NCI-H524 treated with DMSO at 0.1 percent for 48 hours (cell line): ENCODE results near the gene IFT43.
"Not testable (repeated sequence)": the region's sequence is repeated elsewhere in the genome, so short reads cannot be mapped to it uniquely, and the experiment has no call there.

Experiments used
- DNase-seq: peaks from one replicate; lab custom pipeline; 2025; lab: John Stamatoyannopoulos, UW

The IFT43 gene

GRCh38 chr14:75980856-75981255 is 4.7 kb upstream of the IFT43 start:
- DNase-seq, result no peak

DNA sequence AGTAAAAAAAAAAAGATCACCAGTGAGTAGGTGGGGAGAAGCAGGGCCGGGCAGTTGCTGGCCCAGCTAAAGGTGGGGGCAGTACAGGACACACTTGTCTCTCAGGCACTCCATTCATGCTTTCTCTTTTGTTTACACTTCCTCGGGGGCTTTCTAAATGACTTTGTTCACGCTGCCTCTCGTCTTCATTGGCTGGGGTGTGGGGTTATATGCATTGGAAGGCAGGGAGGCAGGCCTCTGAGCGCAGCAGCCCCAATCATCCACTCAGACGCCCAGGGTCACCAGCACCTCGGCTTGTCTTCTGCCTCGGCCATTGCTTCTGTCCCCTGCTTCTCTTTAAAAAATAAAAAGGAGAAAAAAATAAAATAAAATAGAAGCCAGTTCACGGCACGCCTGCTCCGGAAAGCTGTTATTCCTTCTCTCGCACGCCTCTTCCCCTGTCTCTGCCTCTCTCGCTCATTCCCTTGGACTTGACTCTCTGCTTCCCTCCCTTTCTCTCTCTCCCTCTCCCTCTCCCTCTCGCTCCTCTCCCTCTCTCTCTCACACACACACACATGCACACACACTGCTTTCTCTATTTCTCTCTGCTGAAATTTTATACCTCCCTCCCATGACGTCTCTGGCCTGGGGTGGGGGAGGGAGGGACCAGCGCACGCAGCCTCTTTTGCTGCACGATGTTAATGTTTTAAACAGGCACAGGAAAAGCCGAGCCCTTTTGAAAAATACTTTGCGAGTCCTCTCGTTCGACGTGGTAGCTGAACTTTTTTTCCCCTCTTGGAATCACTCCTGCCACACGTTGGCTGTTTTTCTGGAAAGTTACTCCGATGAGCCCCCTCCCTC is 3.9 kb upstream of the IFT43 start, which contains the start of gene TGFB3:
TGFB3 (minus strand) TSS at position 570 of the 840 bp plus-strand sequence. CDS start 1,102 bp downstream, outside the sequence.
- DNase-seq, result peak; percentile 70

DNA sequence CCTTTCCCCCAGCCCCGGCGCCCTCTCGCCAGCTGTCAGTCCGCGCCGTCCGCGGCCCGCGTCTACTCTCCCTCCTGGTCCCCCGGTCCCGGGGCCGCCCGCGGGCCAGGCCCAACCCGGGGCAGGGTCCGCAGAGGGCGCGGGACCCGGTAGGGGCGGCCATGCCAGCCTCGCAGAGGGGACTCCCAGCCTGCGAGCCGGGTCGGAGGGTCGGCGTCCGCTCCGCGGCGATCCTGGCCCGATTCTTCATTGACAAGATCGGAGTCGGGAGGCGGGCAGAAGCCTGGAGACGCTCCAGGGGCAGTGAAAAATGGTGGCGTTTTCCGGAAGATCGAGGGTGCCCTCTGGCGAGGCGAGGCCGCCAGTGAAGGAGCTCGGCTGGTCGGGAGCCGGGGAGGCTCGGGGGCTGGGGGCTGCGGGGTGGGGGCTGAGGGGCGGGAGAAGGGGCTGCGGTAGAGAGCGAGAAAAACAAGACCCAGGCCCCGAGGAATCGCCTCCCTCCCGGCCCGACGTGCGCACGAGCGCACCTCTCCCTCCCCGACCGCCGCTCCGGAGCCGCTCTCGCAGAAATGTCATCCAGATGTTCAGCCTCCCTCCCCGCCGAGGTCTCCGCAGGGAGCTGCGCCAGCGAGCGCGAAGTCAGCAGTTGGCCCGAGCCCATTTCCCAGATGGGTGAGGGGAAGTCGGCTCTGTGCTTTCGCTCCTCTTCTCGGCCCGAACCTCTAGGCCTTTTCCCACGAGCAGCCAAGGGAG is 3.1 kb upstream of the IFT43 start:
- peak; percentile 57 for DNase-seq

DNA sequence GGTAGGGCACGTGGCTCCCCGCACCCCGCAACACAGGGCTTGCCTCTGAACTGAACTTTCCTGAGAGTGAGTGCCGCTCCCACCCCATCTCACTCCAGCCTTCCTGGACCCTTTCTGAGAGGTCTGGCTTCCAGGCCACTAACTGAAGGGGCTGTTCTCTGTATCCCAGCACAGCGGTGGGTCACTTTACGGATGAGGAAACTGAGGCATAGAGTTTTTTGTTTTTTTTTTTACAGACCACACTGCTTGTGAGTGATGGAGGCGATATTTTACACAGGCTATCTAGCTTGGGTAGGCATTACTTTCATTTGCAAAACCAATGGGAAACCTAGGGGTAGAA is 2.6 kb upstream of the IFT43 start:
- no peak for DNase-seq

DNA sequence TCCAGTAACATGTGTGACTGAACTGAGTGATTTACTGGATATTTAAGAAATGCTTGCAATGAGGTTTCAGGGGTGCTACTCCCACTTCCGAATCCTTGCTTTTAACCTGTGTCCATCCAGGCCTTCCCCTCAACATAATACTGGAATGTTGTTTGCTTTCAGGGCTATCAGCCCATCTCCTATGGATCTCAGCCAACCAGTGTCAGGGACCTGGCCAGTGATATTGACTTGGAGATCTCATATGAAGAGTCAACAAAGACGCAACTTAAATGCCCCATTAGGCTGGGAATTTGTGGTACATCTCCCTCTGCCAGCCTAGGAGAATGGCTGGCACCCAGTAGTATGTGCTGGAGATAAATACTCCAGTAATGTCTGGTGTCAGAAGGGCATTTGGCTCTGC is 889 bp upstream of the IFT43 start:
- no peak for DNase-seq

DNA sequence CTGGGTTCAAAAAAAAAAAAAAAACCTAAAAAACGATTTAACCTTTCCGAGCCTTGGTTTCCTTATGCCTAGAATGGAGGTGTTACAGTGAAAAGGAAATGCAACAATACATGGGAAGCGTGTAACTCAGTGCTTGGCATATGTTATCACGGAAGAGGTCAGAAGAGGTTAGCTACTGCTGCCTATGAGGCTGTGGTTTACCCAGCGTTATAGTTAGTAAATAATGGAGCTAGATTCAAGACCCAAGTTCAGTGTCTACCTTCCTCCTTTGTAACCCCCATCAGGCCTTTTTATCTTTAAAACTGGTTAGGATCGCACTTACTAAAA is 839 bp downstream of the IFT43 start:
- no peak for DNase-seq

- no peak for DNase-seq
These were observed 1.8 kb downstream of the IFT43 start for GRCh38 chr14:75987201-75987970.

- DNase-seq, result no peak
These were observed 3.6 kb downstream of the IFT43 start for GRCh38 chr14:75989134-75989533.

GRCh38 chr14:75990297-75990696 is 4.7 kb downstream of the IFT43 start:
- DNase-seq, result no peak

GRCh38 chr14:75991753-75992152 is 6.2 kb downstream of the IFT43 start:
- DNase-seq, result no peak

GRCh38 chr14:75993567-75994041 is 8.0 kb downstream of the IFT43 start:
- no peak for DNase-seq

GRCh38 chr14:75995372-75996041 is 9.9 kb downstream of the IFT43 start:
- no peak for DNase-seq

DNA sequence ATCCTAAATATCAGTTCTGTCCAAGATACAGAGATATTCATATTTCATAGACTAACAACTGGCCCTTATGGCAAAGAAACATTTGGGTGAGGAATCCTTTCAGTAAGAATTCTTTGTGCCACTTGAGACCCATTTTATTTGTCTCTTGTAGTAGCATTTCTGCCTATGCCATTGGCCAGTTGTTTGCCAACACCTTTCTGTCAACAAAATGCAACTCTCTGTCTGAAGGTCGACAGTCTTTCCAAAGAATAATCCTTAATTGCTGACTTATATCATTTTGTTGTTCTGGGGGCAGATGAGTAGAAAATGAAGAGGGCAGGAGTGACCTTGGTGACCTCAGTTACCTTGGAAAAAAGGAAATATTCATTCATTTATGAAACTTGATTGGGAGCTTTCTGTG is 10.9 kb downstream of the IFT43 start:
- no peak for DNase-seq

- DNase-seq, result no peak
These were observed 14.1 kb downstream of the IFT43 start for GRCh38 chr14:75999511-76000190.

DNA sequence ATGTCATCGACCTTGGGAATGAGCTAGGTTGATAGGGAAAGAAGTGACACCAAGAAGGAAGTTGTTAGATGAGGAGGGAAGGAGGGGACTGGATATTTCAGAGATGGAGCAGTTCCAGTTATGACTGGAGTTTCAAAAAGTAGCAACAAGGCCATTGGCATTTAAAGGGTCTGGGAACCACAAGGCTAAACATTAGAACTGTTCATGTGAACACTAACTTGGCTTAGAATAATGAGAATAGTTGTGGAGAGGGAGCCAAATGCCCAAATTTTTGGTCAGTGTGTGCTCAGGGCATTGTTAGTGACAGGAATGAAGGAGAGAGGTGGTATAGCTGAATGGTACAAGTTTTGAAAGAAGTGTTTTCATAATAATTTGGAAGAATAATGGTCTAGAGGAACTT is 16.8 kb downstream of the IFT43 start:
- no peak for DNase-seq

GRCh38 chr14:76006253-76006652 is 20.7 kb downstream of the IFT43 start:
- no peak for DNase-seq

- DNase-seq, result no peak
These were observed 21.8 kb downstream of the IFT43 start for GRCh38 chr14:76007379-76007778.

DNA sequence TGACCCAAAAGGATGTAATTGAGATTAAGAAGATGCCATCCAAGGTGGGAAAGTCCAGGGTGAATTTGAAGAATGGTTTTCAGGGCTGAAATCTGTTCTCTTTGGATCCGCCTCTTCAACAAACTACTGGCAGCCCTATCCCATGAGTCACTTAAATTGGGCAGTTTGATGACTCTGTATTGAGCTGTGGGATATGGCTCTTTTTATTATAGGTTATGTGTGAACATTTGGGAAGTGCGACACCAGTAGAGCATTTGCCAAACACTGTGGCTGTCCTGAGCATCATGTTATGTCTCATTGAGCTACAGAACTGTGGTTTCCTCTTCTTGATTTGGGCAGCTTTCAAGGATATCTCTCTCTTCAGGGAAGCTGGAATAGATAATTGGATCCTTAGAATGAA is 22.3 kb downstream of the IFT43 start:
- no peak for DNase-seq

- DNase-seq, result not testable (repeated sequence)
These were observed 24.1 kb downstream of the IFT43 start for GRCh38 chr14:76009627-76010026.

- no peak for DNase-seq
These were observed 26.4 kb downstream of the IFT43 start for GRCh38 chr14:76011930-76012329.

GRCh38 chr14:76012354-76012753 is 26.8 kb downstream of the IFT43 start:
- no peak for DNase-seq
